ENCODE results near the gene IL25. TPM values are rescaled to one million over a fixed set of nuclear protein-coding genes. Genes with fewer than 3 reads are reported as not detected.

IL25 gene
- total and polyA plus RNA-seq, 2 of the 8 experiments (the other 6 are each of a cell fraction or from before 2014, with no cell fraction given) = not detected

DNA sequence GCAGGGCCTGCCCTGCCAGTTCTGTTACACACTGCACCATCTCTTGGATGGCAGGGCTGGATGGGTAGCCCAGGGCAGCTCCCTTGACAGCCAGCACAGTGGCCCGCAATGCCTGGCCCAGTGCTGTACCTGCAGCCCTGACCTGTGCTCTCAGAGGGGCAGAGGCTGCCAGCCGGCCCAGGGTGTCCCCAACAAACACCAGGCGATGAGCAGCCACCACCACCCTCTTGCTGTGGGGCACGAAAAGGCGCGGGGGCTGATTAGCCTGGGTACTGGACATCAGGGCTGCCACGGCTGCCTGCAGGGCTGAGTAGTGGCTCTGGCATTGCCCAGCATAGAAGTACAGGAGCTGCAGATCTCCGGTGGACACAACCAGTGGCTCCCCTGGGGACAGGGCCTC, 15.3 kb upstream of the IL25 start:
- Histone ChIP-seq H2BK5ac (ENCODE audit: low read depth, low read length) (no peak overlapping the region), H3K79me2 (ENCODE audit: control insufficient read depth in 1 of 2, insufficient read depth in 2 of 2, low read length in 2 of 2) (no peaks in the 10 kb centered on the region), H3K4ac (replicated peaks; ENCODE audit: insufficient read length, low read depth, low read length) (no peak overlapping the region), H3K18ac (ENCODE audit: extremely low read depth, low read length) (no peak overlapping the region), H3K23me2 (ENCODE audit: low read depth, low read length) (peaks cover 2% of the 10 kb centered on the region; the same call in 1 of the 2 replicates), H3K9me3 (ENCODE audit: insufficient read depth in 2 of 2, low read depth in 1 of 2, low read length in 1 of 2) (no peaks in the 10 kb centered on the region), H3K14ac (ENCODE audit: insufficient read length) (no peak overlapping the region), H3K4me3 (ENCODE audit: extremely low read depth in 1 of 4, insufficient read depth in 2 of 4, low read depth in 3 of 4, low read length in 4 of 4) (no peak overlapping the region), H4K91ac (replicated peaks; ENCODE audit: insufficient read length, low read length) (no peak overlapping the region), H3K27ac (ENCODE audit: low read depth, low read length) (no peak overlapping the region), H3K56ac (replicated peaks; ENCODE audit: insufficient read length, low read depth, low read length) (no peak overlapping the region), H2AFZ (ENCODE audit: low read length) (no peak overlapping the region), H3K23ac (ENCODE audit: insufficient read length) (no peak overlapping the region), H3K27me3 (replicated peaks in 1 of 4; ENCODE audit: control insufficient read depth in 3 of 4, extremely low read depth in 1 of 4, insufficient read depth in 3 of 4, low read length in 3 of 4) (peaks cover 0 to 8% (median 4%) of the 10 kb centered on the region in 4 experiments; a peak in 4 of 7 replicates), H2BK120ac (replicated peaks; ENCODE audit: low read depth, low read length) (no peak overlapping the region), H3K36me3 (ENCODE audit: control insufficient read depth in 2 of 4, insufficient read depth in 4 of 4, low read length in 3 of 4) (peaks cover 0 to 22% (median 10%) of the 10 kb centered on the region in 4 experiments; a peak in 4 of 8 replicates), H2AK5ac (ENCODE audit: low read depth, low read length) (no peak overlapping the region), H2BK20ac (ENCODE audit: low read length) (no peak overlapping the region), H3K4me2 (ENCODE audit: insufficient read depth in 1 of 2, low read depth in 2 of 2, low read length in 2 of 2) (no peak overlapping the region), H4K5ac (ENCODE audit: insufficient read length, low read depth, low read length) (no peak overlapping the region), H4K20me1 (replicated peaks in 1 of 2; ENCODE audit: control insufficient read depth in 1 of 2, insufficient read depth in 2 of 2, low read length in 2 of 2) (peaks cover 8 to 10% of the 10 kb centered on the region in 2 experiments), H2BK12ac (ENCODE audit: low read depth, low read length) (no peak overlapping the region), H2BK15ac (ENCODE audit: low read length) (no peak overlapping the region), H3K79me1 (ENCODE audit: low read depth, low read length) (no peaks in the 10 kb centered on the region), H4K8ac (ENCODE audit: extremely low read depth, insufficient read depth, low read length) (no peak overlapping the region), H3K4me1 (replicated peaks in 1 of 4; ENCODE audit: control insufficient read depth in 3 of 4, insufficient read depth in 4 of 4, low read length in 3 of 4) (peaks cover 0 to 2% (median 0%) of the 10 kb centered on the region in 4 experiments; a peak in 2 of 7 replicates), H3K9ac (replicated peaks in 1 of 4; ENCODE audit: extremely low read depth in 1 of 4, low read depth in 3 of 4, low read length in 3 of 4) (no peak overlapping the region)
- 91% methylated on average over 6 of the region's 8 CpGs; no CpG with 5 or more reads in 1 of the 2 experiments for WGBS, 2 experiments (ENCODE audit: extremely low coverage in 1 of 2, insufficient coverage in 1 of 2, insufficient read length in 1 of 2, insufficient replicate concordance in 2 of 2, low coverage in 1 of 2, low lambda C conversion rate in 2 of 2, missing lambda C conversion rate in 1 of 2)
- no peak for FAIRE-seq
- ChIA-PET CTCF (ENCODE audit: partially characterized antibody) (interaction anchor here (1.0 to 20.9 kb wide), 6 partner anchors 10 to 93 kb away, joined by 3 to 333 read pairs (median 8); partner anchors contain the start of genes CMTM5 and IL25), POLR2A (ENCODE audit: partially characterized antibody) (interaction anchor here (1.7 kb wide), 1 partner anchor 36 kb away, joined by 5 read pairs; the partner anchor contains the start of gene PABPN1)
- no peak for DNase-seq (ENCODE audit: low read depth in 1 of 2, low spot score in 2 of 2)
- TF ChIP-seq POLR2A (IDR thresholded peaks at IDR 0.05; ENCODE audit: control extremely low read depth in 1 of 2, low read depth in 2 of 2, low read length in 2 of 2) = no peak
- no peak for TF ChIP-seq SIRT6 (IDR thresholded peaks at IDR 0.05; ENCODE audit: low read length)
- TF ChIP-seq TAF7 (optimal IDR thresholded peaks at IDR 0.05; ENCODE audit: borderline replicate concordance, low read depth, low read length) = no peak
- no peak for TF ChIP-seq SAP30 (IDR thresholded peaks at IDR 0.05; ENCODE audit: insufficient read depth, insufficient replicate concordance, low read length)
- TF ChIP-seq, protein P1, sequence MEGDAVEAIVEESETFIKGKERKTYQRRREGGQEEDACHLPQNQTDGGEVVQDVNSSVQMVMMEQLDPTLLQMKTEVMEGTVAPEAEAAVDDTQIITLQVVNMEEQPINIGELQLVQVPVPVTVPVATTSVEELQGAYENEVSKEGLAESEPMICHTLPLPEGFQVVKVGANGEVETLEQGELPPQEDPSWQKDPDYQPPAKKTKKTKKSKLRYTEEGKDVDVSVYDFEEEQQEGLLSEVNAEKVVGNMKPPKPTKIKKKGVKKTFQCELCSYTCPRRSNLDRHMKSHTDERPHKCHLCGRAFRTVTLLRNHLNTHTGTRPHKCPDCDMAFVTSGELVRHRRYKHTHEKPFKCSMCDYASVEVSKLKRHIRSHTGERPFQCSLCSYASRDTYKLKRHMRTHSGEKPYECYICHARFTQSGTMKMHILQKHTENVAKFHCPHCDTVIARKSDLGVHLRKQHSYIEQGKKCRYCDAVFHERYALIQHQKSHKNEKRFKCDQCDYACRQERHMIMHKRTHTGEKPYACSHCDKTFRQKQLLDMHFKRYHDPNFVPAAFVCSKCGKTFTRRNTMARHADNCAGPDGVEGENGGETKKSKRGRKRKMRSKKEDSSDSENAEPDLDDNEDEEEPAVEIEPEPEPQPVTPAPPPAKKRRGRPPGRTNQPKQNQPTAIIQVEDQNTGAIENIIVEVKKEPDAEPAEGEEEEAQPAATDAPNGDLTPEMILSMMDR (IDR thresholded peaks at IDR 0.05; ENCODE audit: control extremely low read depth in 1 of 3, insufficient read depth in 1 of 3, low read depth in 1 of 3, low read length in 3 of 3) = no peak
- TF ChIP-seq, protein P2, sequence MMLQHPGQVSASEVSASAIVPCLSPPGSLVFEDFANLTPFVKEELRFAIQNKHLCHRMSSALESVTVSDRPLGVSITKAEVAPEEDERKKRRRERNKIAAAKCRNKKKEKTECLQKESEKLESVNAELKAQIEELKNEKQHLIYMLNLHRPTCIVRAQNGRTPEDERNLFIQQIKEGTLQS (IDR thresholded peaks at IDR 0.05; ENCODE audit: insufficient read depth, low read depth, low read length) = no peak
- no peak for TF ChIP-seq YY1 (IDR thresholded peaks at IDR 0.05; ENCODE audit: low read depth, low read length)
- TF ChIP-seq MAFK (IDR thresholded peaks at IDR 0.05; ENCODE audit: low read depth, low read length) = no peak
- no peak for TF ChIP-seq NRF1 (IDR thresholded peaks at IDR 0.05; ENCODE audit: low read depth, low read length)
- no peak for TF ChIP-seq RFX5 (IDR thresholded peaks at IDR 0.05; ENCODE audit: borderline replicate concordance, low read depth, low read length)

Measured in H1 (cell line).